Mesendoderm (in vitro differentiated cells): ENCODE measurements around the gene ZPR1.
A peak's percentile ranks its signal among the peaks of the same experiment; 100 is the strongest.

ENCODE experiments used
- DNase-seq: peaks from one replicate; pipeline ENCODE4 v3.0.0; 2013
- H2AK5ac ChIP-seq: 2 replicates; pipeline ENCODE4 v1.6.1; 2013; ENCODE audit warnings: low read length, inconsistent platforms
- H2BK120ac ChIP-seq: 2 replicates; pipeline ENCODE4 v1.6.1; 2013; ENCODE audit warnings: low read depth, mild to moderate bottlenecking, low read length, moderate library complexity, mixed read lengths
- H2BK15ac ChIP-seq: replicated peaks from 2 replicates; pipeline ENCODE4 v1.6.1; 2013; ENCODE audit warnings: low read depth, mild to moderate bottlenecking, moderate library complexity
- H2BK5ac ChIP-seq: 2 replicates; pipeline ENCODE4 v1.6.1; 2013; ENCODE audit warnings: low read length, inconsistent platforms
- H3K18ac ChIP-seq: 2 replicates; pipeline ENCODE4 v1.6.1; 2013; ENCODE audit warnings: mild to moderate bottlenecking, low read length, mixed read lengths
- H3K23ac ChIP-seq: one replicate; pipeline ENCODE4 v1.6.1; 2013; ENCODE audit warnings: low read length
- H3K27ac ChIP-seq: 2 replicates; pipeline ENCODE4 v1.5.1; 2013; ENCODE audit warnings: low read depth, mild to moderate bottlenecking, inconsistent platforms, low read length, moderate library complexity
- H3K27me3 ChIP-seq: 2 replicates; pipeline ENCODE4 v1.6.1; 2013; ENCODE audit warnings: low read length, control low read depth, mild to moderate bottlenecking, inconsistent platforms; ENCODE audit not compliant: insufficient read depth, poor library complexity
- H3K36me3 ChIP-seq: 2 replicates; pipeline ENCODE4 v1.6.1; 2013; ENCODE audit warnings: low read length, inconsistent platforms; ENCODE audit not compliant: control insufficient read depth, insufficient read depth
- H3K4ac ChIP-seq: one replicate; pipeline ENCODE4 v1.6.1; 2013; ENCODE audit warnings: low read depth, mild to moderate bottlenecking, low read length, moderate library complexity
- H3K4me1 ChIP-seq: 2 replicates; pipeline ENCODE4 v1.6.1; 2013; ENCODE audit warnings: low read depth, low read length, inconsistent platforms; ENCODE audit not compliant: control insufficient read depth
- H3K4me2 ChIP-seq: 2 replicates; pipeline ENCODE4 v1.6.1; 2013; ENCODE audit warnings: low read length
- H3K4me3 ChIP-seq: 2 replicates; pipeline ENCODE4 v1.5.1; 2013; ENCODE audit warnings: mild to moderate bottlenecking, low read length
- H3K56ac ChIP-seq: one replicate; pipeline ENCODE4 v1.6.1; 2013; ENCODE audit warnings: low read length
- H3K79me1 ChIP-seq: 2 replicates; pipeline ENCODE4 v1.6.1; 2013; ENCODE audit warnings: low read length, inconsistent platforms
- H3K79me2 ChIP-seq: 2 replicates; pipeline ENCODE4 v1.6.1; 2013; ENCODE audit warnings: mild to moderate bottlenecking, low read length; ENCODE audit not compliant: control insufficient read depth, insufficient read depth
- H3K9ac ChIP-seq: 2 replicates; pipeline ENCODE4 v1.6.1; 2013; ENCODE audit warnings: low read length, inconsistent platforms
- H4K5ac ChIP-seq: one replicate; pipeline ENCODE4 v1.6.1; 2013; ENCODE audit warnings: low read length
- H4K8ac ChIP-seq: one replicate; pipeline ENCODE4 v1.6.1; 2013; ENCODE audit warnings: low read depth, mild to moderate bottlenecking, control low read depth, low read length, moderate library complexity
- WGBS: extraction: QIAGEN DNeasy Blood & Tissue Kit; methylation state at CpG from one replicate; pipeline ENCODE4 v1.1.7; 2013; ENCODE audit warnings: low lambda C conversion rate, missing lambda C conversion rate; ENCODE audit not compliant: insufficient coverage; ENCODE audit errors: extremely low coverage; 5-methylcytosine and 5-hydroxymethylcytosine counted together

Gene ZPR1

DNA sequence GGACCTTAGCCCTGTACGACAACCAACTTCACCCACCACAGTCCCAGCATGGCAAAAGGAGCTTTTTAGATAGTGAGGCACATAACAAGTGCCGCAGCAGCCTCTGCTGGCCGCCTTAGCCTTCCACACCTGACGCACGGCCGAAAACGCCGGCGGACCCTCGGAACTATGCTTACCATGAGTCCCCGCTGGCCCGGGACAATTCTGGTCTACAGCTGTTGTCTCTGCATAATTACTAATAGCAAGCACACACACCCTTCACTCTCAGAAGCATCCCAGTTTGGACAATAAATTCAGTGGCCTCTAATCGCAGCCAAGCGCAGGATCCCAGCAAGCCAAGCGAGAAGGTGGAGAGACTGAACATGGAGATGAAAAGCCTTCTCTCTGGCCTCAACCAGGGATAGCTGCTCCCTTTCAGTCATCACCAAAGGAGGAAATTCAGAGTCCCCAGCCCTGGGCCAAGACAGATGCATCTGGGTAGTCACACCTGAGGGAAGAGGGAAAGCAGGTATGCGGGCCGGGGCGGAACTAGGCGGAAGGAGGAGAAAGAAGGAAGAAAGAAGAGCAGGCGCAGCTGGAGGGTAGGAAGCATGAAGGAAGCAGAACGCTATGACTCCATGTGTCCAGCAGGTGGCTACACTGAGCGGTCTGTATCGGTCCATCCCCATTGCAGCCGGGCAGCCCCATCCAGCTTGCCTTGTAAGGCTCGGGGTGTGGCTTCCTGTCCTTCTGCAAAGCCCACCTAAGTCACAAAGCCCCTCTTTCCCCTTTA is 55.4 kb downstream of the ZPR1 start:
- Histone ChIP-seq H3K23ac (no peak overlapping the region), H2BK5ac (no peak overlapping the region), H3K27me3 (no peaks in the 10 kb centered on the region), H3K4ac (no peak overlapping the region), H2BK120ac (no peak overlapping the region), H3K56ac (peak overlapping the region; percentile 81), H2BK15ac (no peak overlapping the region), H3K9ac (peak overlapping the region; percentile 53), H3K79me1 (no peaks in the 10 kb centered on the region), H3K27ac (no peak overlapping the region), H3K79me2 (no peaks in the 10 kb centered on the region), H4K8ac (no peak overlapping the region), H3K4me2 (peak overlapping the region; percentile 70), H4K5ac (no peak overlapping the region), H3K4me3 (peak overlapping the region; percentile 15), H3K36me3 (no peaks in the 10 kb centered on the region), H3K4me1 (no peaks in the 10 kb centered on the region), H3K18ac (no peak overlapping the region), H2AK5ac (no peak overlapping the region)
- peak; percentile 87 for DNase-seq
- WGBS, result no CpG with 5 or more reads among the region's 25 CpGs

DNA sequence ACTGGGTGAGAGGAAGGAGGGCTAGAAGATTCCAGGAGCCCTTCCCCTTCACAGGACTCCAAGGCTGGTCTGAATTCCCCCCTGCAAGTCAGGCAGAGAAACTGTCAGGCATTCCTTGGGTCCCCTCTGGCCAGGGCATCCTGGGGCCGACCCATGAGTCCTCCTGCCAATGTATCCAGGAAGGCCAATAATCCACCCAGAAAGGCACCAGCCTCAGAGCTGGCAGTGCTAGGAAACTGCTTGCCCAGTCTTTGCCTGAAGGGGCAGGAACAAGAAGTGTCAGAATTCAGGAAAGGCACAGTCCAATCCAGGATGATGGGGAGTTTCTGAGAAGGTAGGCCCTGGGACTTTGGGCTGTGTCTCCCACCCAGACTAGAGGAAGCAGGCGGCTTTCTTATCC is 56.0 kb downstream of the ZPR1 start:
- H3K18ac ChIP-seq, result no peak overlapping the region
- WGBS, result no CpG with 5 or more reads among the region's 2 CpGs
- no peaks in the 10 kb centered on the region for H3K79me2 ChIP-seq
- no peak overlapping the region for H4K8ac ChIP-seq
- no peak overlapping the region for H4K5ac ChIP-seq
- no peak overlapping the region for H3K9ac ChIP-seq
- H2BK120ac ChIP-seq, result no peak overlapping the region
- H3K56ac ChIP-seq, result no peak overlapping the region
- no peak overlapping the region for H3K4me3 ChIP-seq
- no peaks in the 10 kb centered on the region for H3K79me1 ChIP-seq
- H3K27ac ChIP-seq, result no peak overlapping the region
- H3K4me2 ChIP-seq, result no peak overlapping the region
- no peak overlapping the region for H2BK15ac ChIP-seq
- no peak overlapping the region for H2AK5ac ChIP-seq
- H3K23ac ChIP-seq, result no peak overlapping the region
- no peak overlapping the region for H2BK5ac ChIP-seq
- no peak overlapping the region for H3K4ac ChIP-seq
- DNase-seq, result no peak
- no peaks in the 10 kb centered on the region for H3K4me1 ChIP-seq
- no peaks in the 10 kb centered on the region for H3K36me3 ChIP-seq
- no peaks in the 10 kb centered on the region for H3K27me3 ChIP-seq

DNA sequence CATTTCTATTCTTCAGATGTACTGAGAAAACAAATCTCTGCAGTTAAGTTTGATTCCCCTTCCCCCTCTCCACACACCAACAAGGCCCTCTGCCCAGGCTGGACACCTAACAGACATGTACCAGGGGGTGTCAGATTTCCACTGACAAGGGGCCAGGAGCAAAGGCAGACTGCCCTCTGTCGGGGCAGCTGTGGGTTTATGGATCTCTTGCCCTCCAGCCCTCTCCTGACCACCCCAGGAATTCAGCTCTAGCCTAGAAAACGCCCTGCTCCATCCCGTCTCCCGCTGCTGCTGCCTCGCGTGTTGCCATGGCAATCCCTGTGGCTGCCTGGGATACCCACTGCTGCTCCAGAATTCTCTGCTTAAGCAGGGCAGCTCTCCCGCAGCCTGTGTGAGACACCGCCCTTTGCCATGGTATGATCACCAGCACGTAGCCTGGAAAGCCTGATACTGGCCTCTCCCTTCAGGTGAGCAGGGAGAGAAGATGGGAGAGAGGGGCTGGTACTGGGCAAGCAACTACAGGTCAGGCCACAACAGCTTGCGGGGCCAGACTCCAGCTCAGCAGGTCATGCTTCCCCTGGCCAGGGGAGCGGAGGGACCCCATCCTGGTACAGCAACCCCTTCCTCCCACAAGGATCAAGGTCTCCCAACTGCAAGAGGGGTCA is 56.6 kb downstream of the ZPR1 start:
- peak; percentile 89 for DNase-seq

DNA sequence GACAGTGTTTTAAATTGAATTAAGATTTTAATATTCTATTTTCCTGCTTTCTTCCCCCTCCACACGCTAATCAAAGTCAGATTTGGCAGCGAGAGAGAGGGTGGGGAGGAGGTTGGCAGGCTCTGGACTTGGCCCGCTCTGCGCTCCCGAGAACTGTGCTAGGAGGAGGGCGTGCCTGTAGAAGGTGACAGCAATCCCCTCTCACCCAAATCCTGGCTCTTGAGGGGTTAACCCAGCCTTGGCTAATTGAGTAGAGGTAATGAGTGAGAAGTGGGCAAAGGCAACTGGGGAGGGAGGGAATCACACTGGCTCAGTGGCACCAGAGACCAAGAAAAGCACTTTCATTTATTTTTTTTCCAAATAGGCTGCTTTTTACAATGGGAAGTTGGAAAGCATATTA is 57.2 kb downstream of the ZPR1 start:
- Histone ChIP-seq H2BK5ac (no peak overlapping the region), H3K56ac (no peak overlapping the region), H3K4me2 (no peak overlapping the region), H3K4me1 (no peaks in the 10 kb centered on the region), H4K5ac (no peak overlapping the region), H3K4me3 (no peak overlapping the region), H3K23ac (no peak overlapping the region), H3K36me3 (no peaks in the 10 kb centered on the region), H3K4ac (no peak overlapping the region), H3K27me3 (no peaks in the 10 kb centered on the region), H3K79me1 (no peaks in the 10 kb centered on the region), H4K8ac (no peak overlapping the region), H2BK15ac (no peak overlapping the region), H3K18ac (no peak overlapping the region), H3K79me2 (no peaks in the 10 kb centered on the region), H2BK120ac (no peak overlapping the region), H3K9ac (no peak overlapping the region), H3K27ac (no peak overlapping the region), H2AK5ac (no peak overlapping the region)
- no CpG with 5 or more reads among the region's 6 CpGs for WGBS
- DNase-seq, result no peak

More for the DNA sequence above, 56.6 kb downstream of the ZPR1 start:
- H3K79me1 ChIP-seq, result no peaks in the 10 kb centered on the region
- H3K4me1 ChIP-seq, result no peaks in the 10 kb centered on the region
- H3K9ac ChIP-seq, result no peak overlapping the region
- H3K56ac ChIP-seq, result no peak overlapping the region
- H4K5ac ChIP-seq, result no peak overlapping the region
- no CpG with 5 or more reads among the region's 11 CpGs for WGBS
- H2BK120ac ChIP-seq, result no peak overlapping the region
- H2BK5ac ChIP-seq, result no peak overlapping the region
- H3K27me3 ChIP-seq, result no peaks in the 10 kb centered on the region
- no peaks in the 10 kb centered on the region for H3K36me3 ChIP-seq
- H3K4ac ChIP-seq, result no peak overlapping the region
- H2AK5ac ChIP-seq, result no peak overlapping the region
- H2BK15ac ChIP-seq, result no peak overlapping the region
- H3K4me3 ChIP-seq, result no peak overlapping the region
- H4K8ac ChIP-seq, result no peak overlapping the region
- no peak overlapping the region for H3K18ac ChIP-seq
- H3K27ac ChIP-seq, result no peak overlapping the region
- no peak overlapping the region for H3K23ac ChIP-seq
- no peaks in the 10 kb centered on the region for H3K79me2 ChIP-seq
- H3K4me2 ChIP-seq, result no peak overlapping the region

DNA sequence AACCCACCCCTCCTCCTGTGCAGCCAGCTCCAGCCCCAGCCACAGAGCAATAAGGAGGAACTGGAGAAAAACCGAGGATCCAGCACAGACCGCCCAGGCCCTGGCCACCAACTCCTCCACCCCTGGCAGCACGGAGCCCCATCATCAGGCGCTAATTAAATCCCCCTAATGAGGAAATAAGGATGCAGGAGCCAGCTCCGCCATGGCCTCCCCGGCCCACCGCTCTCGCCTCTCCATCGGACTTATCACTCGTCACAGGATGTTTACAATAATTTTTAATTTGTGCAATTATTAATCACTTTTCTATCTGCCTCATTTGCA is 57.6 kb downstream of the ZPR1 start:
- no peaks in the 10 kb centered on the region for H3K27me3 ChIP-seq
- no peak overlapping the region for H3K56ac ChIP-seq
- no peak overlapping the region for H4K8ac ChIP-seq
- no peak overlapping the region for H2BK120ac ChIP-seq
- no peak overlapping the region for H3K18ac ChIP-seq
- H4K5ac ChIP-seq, result no peak overlapping the region
- no peak overlapping the region for H2AK5ac ChIP-seq
- no peak overlapping the region for H3K23ac ChIP-seq
- H3K36me3 ChIP-seq, result no peaks in the 10 kb centered on the region
- no peak overlapping the region for H3K27ac ChIP-seq
- no peak overlapping the region for H2BK5ac ChIP-seq
- DNase-seq, result no peak
- H3K79me2 ChIP-seq, result no peaks in the 10 kb centered on the region
- H3K4me1 ChIP-seq, result no peaks in the 10 kb centered on the region
- no peak overlapping the region for H3K4ac ChIP-seq
- no peak overlapping the region for H3K4me2 ChIP-seq
- no peaks in the 10 kb centered on the region for H3K79me1 ChIP-seq
- WGBS, result no CpG with 5 or more reads among the region's 10 CpGs
- H3K9ac ChIP-seq, result no peak overlapping the region
- no peak overlapping the region for H2BK15ac ChIP-seq
- no peak overlapping the region for H3K4me3 ChIP-seq
